ENCODE data around the gene SLC25A25.

GRCh38 chr9:128121924-128122808, 54.1 kb downstream of the SLC25A25 start:
- no peak for TF ChIP-seq POLR2A (IDR thresholded peaks at IDR 0.05; ENCODE audit: low read depth, low read length)
- no peak for TF ChIP-seq CTCF (IDR thresholded peaks at IDR 0.05; ENCODE audit: extremely low read depth in 1 of 2, insufficient read depth in 1 of 2, low read depth in 1 of 2, low read length in 2 of 2)
- no peak for TF ChIP-seq MAX (IDR thresholded peaks at IDR 0.05; ENCODE audit: insufficient read depth, insufficient read length)
- no peak for TF ChIP-seq EZH2 (IDR thresholded peaks at IDR 0.05; ENCODE audit: borderline replicate concordance, low read depth, low read length, severe bottlenecking)
- TF ChIP-seq POLR2AphosphoS5 (IDR thresholded peaks at IDR 0.05; ENCODE audit: insufficient read depth, low read depth, low read length), result no peak
- no peak for TF ChIP-seq MYC (IDR thresholded peaks at IDR 0.05; ENCODE audit: low read depth, low read length)
- TF ChIP-seq FOS (IDR thresholded peaks at IDR 0.05; ENCODE audit: borderline replicate concordance, insufficient read depth, low read length), result no peak
- no peak for TF ChIP-seq JUN (IDR thresholded peaks at IDR 0.05; ENCODE audit: borderline replicate concordance, insufficient read depth, insufficient read length, low read depth)

Data from endothelial cell of umbilical vein (primary cell).